Astrocyte (in vitro differentiated cells and primary cell): ENCODE data around the gene GOLIM4. TPM values are rescaled to one million over a fixed set of nuclear protein-coding genes. Genes with fewer than 3 reads are reported as not detected.

Experiments
- DNase-seq: peaks from one replicate; pipeline ENCODE4 v3.0.0-alpha.2; 2010; ENCODE audit warnings: low read depth
- FAIRE-seq: peaks from 2 replicates; lab custom pipeline; 2011; peaks lifted over from hg19 to GRCh38; lab: Jason Lieb, UNC
- H2AFZ ChIP-seq: 2 replicates; pipeline ENCODE4 v1.6.0; 2012; ENCODE audit warnings: low read depth, low read length, inconsistent platforms
- H3K27ac ChIP-seq: 2 replicates; pipeline ENCODE4 v1.5.1; 2011; ENCODE audit warnings: low read depth, low read length, inconsistent platforms
- H3K27me3 ChIP-seq: 2 replicates; pipeline ENCODE4 v1.6.0; 2011; ENCODE audit warnings: low read length, inconsistent platforms; ENCODE audit not compliant: insufficient read depth
- H3K36me3 ChIP-seq: 2 replicates; pipeline ENCODE4 v1.5.1; 2011; ENCODE audit warnings: low read length, inconsistent platforms; ENCODE audit not compliant: insufficient read depth
- H3K4me1 ChIP-seq: 2 replicates; pipeline ENCODE4 v1.5.1; 2011; ENCODE audit warnings: low read length, inconsistent platforms; ENCODE audit not compliant: insufficient read depth
- H3K4me2 ChIP-seq: 2 replicates; pipeline ENCODE4 v1.6.0; 2012; ENCODE audit warnings: low read length, inconsistent platforms
- H3K4me3 ChIP-seq: 2 replicates; pipeline ENCODE4 v1.5.1; 2011; ENCODE audit warnings: low read depth, mild to moderate bottlenecking, low read length, inconsistent platforms; ENCODE audit not compliant: insufficient read depth
- H3K79me2 ChIP-seq: 2 replicates; pipeline ENCODE4 v1.6.0; 2012; ENCODE audit warnings: mild to moderate bottlenecking, low read length, inconsistent platforms; ENCODE audit not compliant: insufficient read depth
- H3K9ac ChIP-seq: 2 replicates; pipeline ENCODE4 v1.6.0; 2012; ENCODE audit warnings: mild to moderate bottlenecking, low read length, inconsistent platforms
- H3K9me3 ChIP-seq: 2 replicates; pipeline ENCODE4 v1.5.1; 2012; ENCODE audit warnings: low read depth, mild to moderate bottlenecking, low read length, inconsistent platforms; ENCODE audit not compliant: insufficient read depth
- H4K20me1 ChIP-seq: 2 replicates; pipeline ENCODE4 v1.6.0; 2012; ENCODE audit warnings: low read length, inconsistent platforms; ENCODE audit not compliant: insufficient read depth
- H3K27ac Mint-ChIP-seq: one replicate; pipeline ENCODE4 v1.8.0; 2021; ENCODE audit warnings: mild to moderate bottlenecking, mixed read lengths; ENCODE audit not compliant: unreplicated experiment
- H3K27me3 Mint-ChIP-seq: one replicate; pipeline ENCODE4 v1.8.0; 2021; ENCODE audit warnings: low read depth, mixed read lengths; ENCODE audit not compliant: unreplicated experiment
- H3K36me3 Mint-ChIP-seq: one replicate; pipeline ENCODE4 v1.8.0; 2021; ENCODE audit warnings: low read depth, mixed read lengths; ENCODE audit not compliant: unreplicated experiment
- H3K4me1 Mint-ChIP-seq: one replicate; pipeline ENCODE4 v1.8.0; 2021; ENCODE audit warnings: low read depth, mixed read lengths; ENCODE audit not compliant: unreplicated experiment
- H3K4me3 Mint-ChIP-seq: one replicate; pipeline ENCODE4 v1.8.0; 2021; ENCODE audit warnings: mild to moderate bottlenecking, moderate library complexity, mixed read lengths; ENCODE audit not compliant: unreplicated experiment
- H3K9me3 Mint-ChIP-seq: one replicate; pipeline ENCODE4 v1.8.0; 2021; ENCODE audit warnings: mild to moderate bottlenecking, mixed read lengths; ENCODE audit not compliant: unreplicated experiment
- EZH2 ChIP-seq: IDR thresholded peaks from 2 replicates; pipeline ENCODE4 v1.6.1; 2012; ENCODE audit warnings: mild to moderate bottlenecking, low read length, inconsistent platforms; ENCODE audit not compliant: insufficient read depth
- total RNA-seq: library from RNA; stranded (reverse); gene quantifications from 2 replicates; pipeline ENCODE4 v1.2.1, GENCODE V29; 2021
- TF ChIP-seq, protein P1 (sequence below): IDR thresholded peaks from 2 replicates; pipeline ENCODE4 v1.5.1; 2011; ENCODE audit warnings: low read depth, mild to moderate bottlenecking, inconsistent platforms, low read length, moderate library complexity; ENCODE audit not compliant: insufficient read depth

GOLIM4 gene
- total RNA-seq, 1 donor from 2014 or later: 51.5 TPM

DNA sequence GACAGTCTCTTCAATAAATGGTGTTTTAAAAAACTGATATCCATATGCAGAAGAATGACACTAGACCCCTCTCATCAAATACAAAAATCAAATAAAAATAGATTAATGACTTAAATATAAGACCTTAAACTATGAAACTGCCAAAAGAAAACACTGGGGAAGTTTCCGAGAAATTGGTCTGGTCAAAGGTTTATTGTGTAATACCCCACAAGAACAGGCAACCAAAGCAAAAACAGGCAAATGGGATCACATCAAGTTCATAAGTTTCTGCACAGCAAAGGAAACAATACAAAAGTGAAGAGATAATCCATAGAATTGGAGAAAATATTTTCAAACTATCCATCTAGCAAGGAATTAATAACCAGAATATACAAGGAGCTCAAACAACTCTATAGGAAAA is 126.2 kb downstream of the GOLIM4 start:
- no peak overlapping the region for H3K9ac ChIP-seq
- H2AFZ ChIP-seq: no peak overlapping the region
- Mint-ChIP-seq H3K9me3 (no peaks in the 10 kb centered on the region), H3K4me3 (no peak overlapping the region), H3K4me1 (no peaks in the 10 kb centered on the region), H3K27me3 (peaks cover 5% of the 10 kb centered on the region), H3K36me3 (no peaks in the 10 kb centered on the region), H3K27ac (no peak overlapping the region)
- H3K9me3 ChIP-seq: no peaks in the 10 kb centered on the region
- no peak overlapping the region for H3K4me2 ChIP-seq
- FAIRE-seq (no peak), DNase-seq (no peak)
- H3K27me3 ChIP-seq: no peaks in the 10 kb centered on the region
- no peak overlapping the region for H3K4me3 ChIP-seq
- H3K36me3 ChIP-seq: no peaks in the 10 kb centered on the region
- TF ChIP-seq EZH2: no peak
- TF ChIP-seq, protein P1, sequence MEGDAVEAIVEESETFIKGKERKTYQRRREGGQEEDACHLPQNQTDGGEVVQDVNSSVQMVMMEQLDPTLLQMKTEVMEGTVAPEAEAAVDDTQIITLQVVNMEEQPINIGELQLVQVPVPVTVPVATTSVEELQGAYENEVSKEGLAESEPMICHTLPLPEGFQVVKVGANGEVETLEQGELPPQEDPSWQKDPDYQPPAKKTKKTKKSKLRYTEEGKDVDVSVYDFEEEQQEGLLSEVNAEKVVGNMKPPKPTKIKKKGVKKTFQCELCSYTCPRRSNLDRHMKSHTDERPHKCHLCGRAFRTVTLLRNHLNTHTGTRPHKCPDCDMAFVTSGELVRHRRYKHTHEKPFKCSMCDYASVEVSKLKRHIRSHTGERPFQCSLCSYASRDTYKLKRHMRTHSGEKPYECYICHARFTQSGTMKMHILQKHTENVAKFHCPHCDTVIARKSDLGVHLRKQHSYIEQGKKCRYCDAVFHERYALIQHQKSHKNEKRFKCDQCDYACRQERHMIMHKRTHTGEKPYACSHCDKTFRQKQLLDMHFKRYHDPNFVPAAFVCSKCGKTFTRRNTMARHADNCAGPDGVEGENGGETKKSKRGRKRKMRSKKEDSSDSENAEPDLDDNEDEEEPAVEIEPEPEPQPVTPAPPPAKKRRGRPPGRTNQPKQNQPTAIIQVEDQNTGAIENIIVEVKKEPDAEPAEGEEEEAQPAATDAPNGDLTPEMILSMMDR: no peak
- H3K4me1 ChIP-seq: no peaks in the 10 kb centered on the region
- no peaks in the 10 kb centered on the region for H3K79me2 ChIP-seq
- no peaks in the 10 kb centered on the region for H4K20me1 ChIP-seq
- H3K27ac ChIP-seq: no peak overlapping the region

GRCh38 chr3:167967257-167968036 is 128.3 kb downstream of the GOLIM4 start:
- no peaks in the 10 kb centered on the region for H3K4me1 ChIP-seq
- TF ChIP-seq, protein P1: no peak
- TF ChIP-seq EZH2: no peak
- no peak overlapping the region for H2AFZ ChIP-seq
- H3K36me3 Mint-ChIP-seq: no peaks in the 10 kb centered on the region
- H3K27ac ChIP-seq: no peak overlapping the region
- no peak overlapping the region for H3K9ac ChIP-seq
- no peaks in the 10 kb centered on the region for H3K79me2 ChIP-seq
- H3K4me3 ChIP-seq: no peak overlapping the region
- H3K4me1 Mint-ChIP-seq: no peaks in the 10 kb centered on the region
- H3K27me3 ChIP-seq: no peaks in the 10 kb centered on the region
- H3K36me3 ChIP-seq: no peaks in the 10 kb centered on the region
- no peaks in the 10 kb centered on the region for H4K20me1 ChIP-seq
- H3K4me3 Mint-ChIP-seq: no peak overlapping the region
- H3K27ac Mint-ChIP-seq: no peak overlapping the region
- H3K9me3 ChIP-seq: no peaks in the 10 kb centered on the region
- no peaks in the 10 kb centered on the region for H3K9me3 Mint-ChIP-seq
- H3K27me3 Mint-ChIP-seq: peaks cover 5% of the 10 kb centered on the region
- no peak overlapping the region for H3K4me2 ChIP-seq
- no peak for DNase-seq
- FAIRE-seq: no peak
